ENCODE results near the gene LCE3B. TPM values are rescaled to one million over a fixed set of nuclear protein-coding genes. Genes with fewer than 3 reads are reported as not detected.

LCE3B gene
- total RNA-seq, 1 experiment from 2014 or later = not detected

GRCh38 chr1:152658649-152659048, 45.0 kb downstream of the LCE3B start:
- no peak for DNase-seq (ENCODE audit: low read depth)

- DNase-seq (ENCODE audit: low read depth) = no peak
Observed at GRCh38 chr1:152663098-152663497, 49.5 kb downstream of the LCE3B start, which contains the start of gene LCE2D. Gene LCE2D, plus strand, starts transcription at chr1:152663380. Its CDS starts 726 bp downstream, at chr1:152664106.

Other genes with a start within 250 kb of the LCE3B start
- gene CRNN, start 199.5 kb upstream of the LCE3B start, total RNA-seq (2014; rRNA removed; shearing (Covaris generic)) = not detected in 2 replicates
- gene LCE5A, start 103.0 kb upstream of the LCE3B start, total RNA-seq (2014; rRNA removed; shearing (Covaris generic)) = not detected in 2 replicates
- not detected in 2 replicates for gene CRCT1, start 99.3 kb upstream of the LCE3B start, total RNA-seq (2014; rRNA removed; shearing (Covaris generic))
- not detected in 2 replicates for gene LCE3E, start 47.0 kb upstream of the LCE3B start, total RNA-seq (2014; rRNA removed; shearing (Covaris generic))
- gene LCE3D, start 33.3 kb upstream of the LCE3B start, total RNA-seq (2014; rRNA removed; shearing (Covaris generic)) = not detected in 2 replicates
- gene LCE3C, start 13.6 kb upstream of the LCE3B start, total RNA-seq (2014; rRNA removed; shearing (Covaris generic)) = not detected in 2 replicates
- not detected in 2 replicates for gene LCE3A, start 9.3 kb downstream of the LCE3B start, total RNA-seq (2014; rRNA removed; shearing (Covaris generic))
- not detected in 2 replicates for gene LCE2D, start 49.6 kb downstream of the LCE3B start, total RNA-seq (2014; rRNA removed; shearing (Covaris generic))
- gene LCE2C, start 61.5 kb downstream of the LCE3B start, total RNA-seq (2014; rRNA removed; shearing (Covaris generic)) = not detected in 2 replicates
- not detected in 2 replicates for gene LCE2B, start 72.3 kb downstream of the LCE3B start, total RNA-seq (2014; rRNA removed; shearing (Covaris generic))
- gene LCE2A, start 84.5 kb downstream of the LCE3B start, total RNA-seq (2014; rRNA removed; shearing (Covaris generic)) = not detected in 2 replicates
- not detected in 2 replicates for gene LCE4A, start 94.3 kb downstream of the LCE3B start, total RNA-seq (2014; rRNA removed; shearing (Covaris generic))
- not detected in 2 replicates for gene KPRP, start 144.2 kb downstream of the LCE3B start, total RNA-seq (2014; rRNA removed; shearing (Covaris generic))
- gene LCE1F, start 161.3 kb downstream of the LCE3B start, total RNA-seq (2014; rRNA removed; shearing (Covaris generic)) = not detected in 2 replicates
- not detected in 2 replicates for gene LCE1E, start 172.4 kb downstream of the LCE3B start, total RNA-seq (2014; rRNA removed; shearing (Covaris generic))
- gene LCE1D, start 182.9 kb downstream of the LCE3B start, total RNA-seq (2014; rRNA removed; shearing (Covaris generic)) = not detected in 2 replicates
- not detected in 2 replicates for gene LCE1C, start 192.8 kb downstream of the LCE3B start, total RNA-seq (2014; rRNA removed; shearing (Covaris generic))
- gene LCE1B, start 198.2 kb downstream of the LCE3B start, total RNA-seq (2014; rRNA removed; shearing (Covaris generic)) = not detected in 2 replicates
- gene LCE1A, start 213.7 kb downstream of the LCE3B start, total RNA-seq (2014; rRNA removed; shearing (Covaris generic)) = not detected in 2 replicates
- gene LCE6A, start 229.0 kb downstream of the LCE3B start, total RNA-seq (2014; rRNA removed; shearing (Covaris generic)) = not detected in 2 replicates
- gene LCE7A, start 246.2 kb downstream of the LCE3B start, total RNA-seq (2014; rRNA removed; shearing (Covaris generic)) = not detected in 2 replicates

All from Daoy (cell line).